HEK293 (cell line): ENCODE data around the gene PTRH2.

Source experiments
- CTCF ChIP-seq: fragments of 450-650 bp; formaldehyde crosslinking; IDR thresholded peaks from 2 replicates; pipeline ENCODE4 v1.5.1; 2016; ENCODE audit warnings: missing biosample characterization, missing genetic modification characterization
- FEZF1 ChIP-seq: fragments of 450-650 bp; formaldehyde crosslinking; IDR thresholded peaks from 2 replicates; pipeline ENCODE4 v1.5.1; 2016; ENCODE audit warnings: missing biosample characterization, missing genetic modification characterization
- ZNF433 ChIP-seq: fragments of 450-650 bp; formaldehyde crosslinking; IDR thresholded peaks from 2 replicates; pipeline ENCODE4 v1.5.1; 2016; ENCODE audit warnings: missing biosample characterization, missing genetic modification characterization, low read depth
- ZSCAN30 ChIP-seq: fragments of 450-650 bp; IDR thresholded peaks from 2 replicates; pipeline ENCODE4 v1.5.1; 2018; ENCODE audit warnings: missing biosample characterization, mild to moderate bottlenecking, missing genetic modification characterization, moderate library complexity
- TF ChIP-seq, protein P1 (sequence below): fragments of 450-650 bp; formaldehyde crosslinking; IDR thresholded peaks from 2 replicates; pipeline ENCODE4 v1.5.1; 2016; ENCODE audit warnings: missing biosample characterization, missing genetic modification characterization

DNA sequence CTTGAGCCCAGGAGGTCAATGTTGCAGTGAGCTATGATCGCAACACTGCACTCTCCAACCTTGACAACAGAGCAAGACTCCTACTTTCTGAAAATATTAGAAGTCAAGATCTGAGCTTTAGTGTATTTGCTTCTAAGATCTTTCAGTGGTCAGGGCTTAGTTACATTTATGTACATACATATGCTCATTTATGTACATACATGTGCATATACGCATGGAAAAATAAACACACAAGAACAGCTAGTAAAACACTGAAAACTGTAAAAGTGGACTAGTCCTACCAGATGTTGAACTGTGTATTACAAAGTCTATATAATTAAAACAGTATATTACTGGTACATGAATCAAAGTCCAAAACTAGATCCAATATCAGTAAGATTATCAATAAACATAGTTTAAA lies 28.3 kb downstream of the PTRH2 start:
- TF ChIP-seq CTCF (no peak), ZNF433 (tag by site-specific recombination) (no peak), ZSCAN30 (tag by site-specific recombination) (no peak), FEZF1 (tag by site-specific recombination) (no peak)
- TF ChIP-seq, protein P1, sequence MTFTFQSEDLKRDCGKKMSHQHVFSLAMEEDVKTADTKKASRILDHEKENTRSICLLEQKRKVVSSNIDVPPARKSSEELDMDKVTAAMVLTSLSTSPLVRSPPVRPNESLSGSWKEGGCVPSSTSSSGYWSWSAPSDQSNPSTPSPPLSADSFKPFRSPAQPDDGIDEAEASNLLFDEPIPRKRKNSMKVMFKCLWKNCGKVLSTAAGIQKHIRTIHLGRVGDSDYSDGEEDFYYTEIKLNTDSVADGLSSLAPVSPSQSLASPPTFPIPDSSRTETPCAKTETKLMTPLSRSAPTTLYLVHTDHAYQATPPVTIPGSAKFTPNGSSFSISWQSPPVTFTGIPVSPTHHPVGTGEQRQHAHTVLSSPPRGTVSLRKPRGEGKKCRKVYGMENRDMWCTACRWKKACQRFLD (tag by site-specific recombination): no peak
